Raji (cell line): Measurements from ENCODE around the gene GABBR2.

Source experiments
- POLR2A ChIP-seq: IDR thresholded peaks from 2 replicates; pipeline ENCODE4 v1.6.1; 2011; ENCODE audit warnings: low read depth, low read length, control low read depth; ENCODE audit not compliant: insufficient read depth

Gene GABBR2

GRCh38 chr9:98378794-98379193, 329.9 kb downstream of the GABBR2 start:
- no peak for TF ChIP-seq POLR2A

GRCh38 chr9:98378206-98378780, 330.4 kb downstream of the GABBR2 start:
- no peak for TF ChIP-seq POLR2A

GRCh38 chr9:98375138-98375726, 333.5 kb downstream of the GABBR2 start:
- no peak for TF ChIP-seq POLR2A

- TF ChIP-seq POLR2A: no peak
Observed at GRCh38 chr9:98374385-98375051, 334.2 kb downstream of the GABBR2 start.

- TF ChIP-seq POLR2A: no peak
Observed at GRCh38 chr9:98373609-98374008, 335.1 kb downstream of the GABBR2 start.

GRCh38 chr9:98372077-98372836, 336.5 kb downstream of the GABBR2 start:
- TF ChIP-seq POLR2A: no peak

GRCh38 chr9:98370976-98371315, 337.8 kb downstream of the GABBR2 start:
- no peak for TF ChIP-seq POLR2A

- no peak for TF ChIP-seq POLR2A
Observed at GRCh38 chr9:98370300-98370975, 338.3 kb downstream of the GABBR2 start.

GRCh38 chr9:98369896-98370295, 338.8 kb downstream of the GABBR2 start:
- TF ChIP-seq POLR2A: no peak

GRCh38 chr9:98369471-98369870, 339.3 kb downstream of the GABBR2 start:
- no peak for TF ChIP-seq POLR2A

GRCh38 chr9:98369066-98369425, 339.7 kb downstream of the GABBR2 start:
- no peak for TF ChIP-seq POLR2A

GRCh38 chr9:98368366-98369065, 340.2 kb downstream of the GABBR2 start:
- no peak for TF ChIP-seq POLR2A

- TF ChIP-seq POLR2A: no peak
Observed at GRCh38 chr9:98367923-98368322, 340.8 kb downstream of the GABBR2 start.

- no peak for TF ChIP-seq POLR2A
Observed at GRCh38 chr9:98367371-98367900, 341.3 kb downstream of the GABBR2 start.

- no peak for TF ChIP-seq POLR2A
Observed at GRCh38 chr9:98365781-98366180, 343.0 kb downstream of the GABBR2 start.
